ENCODE results near the gene PHACTR3.

PHACTR3 gene

DNA sequence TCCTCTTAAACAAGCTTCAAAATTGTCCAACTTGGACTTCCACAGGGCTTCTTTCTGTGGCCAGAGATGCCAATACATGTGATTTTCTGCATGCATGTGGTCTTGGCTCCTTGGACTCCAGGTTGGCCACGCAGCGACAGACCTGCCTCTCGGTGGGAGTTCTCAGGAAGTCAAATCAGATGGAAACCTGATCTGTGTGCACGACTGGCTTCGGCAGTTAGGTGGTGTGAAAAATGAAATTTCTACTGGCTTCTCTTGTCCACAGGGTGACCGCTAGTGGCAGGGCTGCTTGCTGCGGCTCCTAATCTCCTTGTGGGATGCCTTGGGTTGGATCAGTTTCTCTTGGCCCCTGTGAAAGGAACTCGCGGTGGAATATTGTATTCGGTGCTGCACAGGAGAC lies 57.3 kb downstream of the PHACTR3 start:
- no peak for TF ChIP-seq CTCF (IDR thresholded peaks at IDR 0.05)
- H3K9me3 ChIP-seq (ENCODE audit: control insufficient read depth, low read length): peaks cover 3% of the 10 kb centered on the region
- no peaks in the 10 kb centered on the region for H3K27me3 ChIP-seq (ENCODE audit: control insufficient read depth, insufficient read depth, low read length)
- no peak overlapping the region for H3K9ac ChIP-seq
- H3K79me2 ChIP-seq: no peaks in the 10 kb centered on the region
- H3K4me3 ChIP-seq (ENCODE audit: low read depth, low read length): no peak overlapping the region
- no peaks in the 10 kb centered on the region for H3K36me3 ChIP-seq (ENCODE audit: control insufficient read depth, insufficient read depth, low read length)
- no peak overlapping the region for H2AFZ ChIP-seq
- H3K4me2 ChIP-seq (ENCODE audit: low read length): no peak overlapping the region
- H3K27ac ChIP-seq: no peak overlapping the region
- no peaks in the 10 kb centered on the region for H3K4me1 ChIP-seq

GRCh38 chr20:59662161-59662560 lies 57.8 kb downstream of the PHACTR3 start:
- no peak overlapping the region for H3K4me3 ChIP-seq (ENCODE audit: low read depth, low read length)
- no peaks in the 10 kb centered on the region for H3K4me1 ChIP-seq
- no peaks in the 10 kb centered on the region for H3K27me3 ChIP-seq (ENCODE audit: control insufficient read depth, insufficient read depth, low read length)
- no peak overlapping the region for H3K27ac ChIP-seq
- no peaks in the 10 kb centered on the region for H3K79me2 ChIP-seq
- H2AFZ ChIP-seq: no peak overlapping the region
- H3K9me3 ChIP-seq (ENCODE audit: control insufficient read depth, low read length): peaks cover 3% of the 10 kb centered on the region
- H3K4me2 ChIP-seq (ENCODE audit: low read length): no peak overlapping the region
- H3K9ac ChIP-seq: no peak overlapping the region
- no peak for TF ChIP-seq CTCF (IDR thresholded peaks at IDR 0.05)
- H3K36me3 ChIP-seq (ENCODE audit: control insufficient read depth, insufficient read depth, low read length): no peaks in the 10 kb centered on the region

GRCh38 chr20:59662856-59663512 lies 58.6 kb downstream of the PHACTR3 start:
- H3K9me3 ChIP-seq (ENCODE audit: control insufficient read depth, low read length): peaks cover 3% of the 10 kb centered on the region
- no peak overlapping the region for H3K9ac ChIP-seq
- no peaks in the 10 kb centered on the region for H3K4me1 ChIP-seq
- H3K27ac ChIP-seq: no peak overlapping the region
- no peak overlapping the region for H2AFZ ChIP-seq
- H3K36me3 ChIP-seq (ENCODE audit: control insufficient read depth, insufficient read depth, low read length): no peaks in the 10 kb centered on the region
- H3K27me3 ChIP-seq (ENCODE audit: control insufficient read depth, insufficient read depth, low read length): no peaks in the 10 kb centered on the region
- H3K4me2 ChIP-seq (ENCODE audit: low read length): no peak overlapping the region
- no peak for TF ChIP-seq CTCF (IDR thresholded peaks at IDR 0.05)
- H3K4me3 ChIP-seq (ENCODE audit: low read depth, low read length): no peak overlapping the region
- no peaks in the 10 kb centered on the region for H3K79me2 ChIP-seq

DNA sequence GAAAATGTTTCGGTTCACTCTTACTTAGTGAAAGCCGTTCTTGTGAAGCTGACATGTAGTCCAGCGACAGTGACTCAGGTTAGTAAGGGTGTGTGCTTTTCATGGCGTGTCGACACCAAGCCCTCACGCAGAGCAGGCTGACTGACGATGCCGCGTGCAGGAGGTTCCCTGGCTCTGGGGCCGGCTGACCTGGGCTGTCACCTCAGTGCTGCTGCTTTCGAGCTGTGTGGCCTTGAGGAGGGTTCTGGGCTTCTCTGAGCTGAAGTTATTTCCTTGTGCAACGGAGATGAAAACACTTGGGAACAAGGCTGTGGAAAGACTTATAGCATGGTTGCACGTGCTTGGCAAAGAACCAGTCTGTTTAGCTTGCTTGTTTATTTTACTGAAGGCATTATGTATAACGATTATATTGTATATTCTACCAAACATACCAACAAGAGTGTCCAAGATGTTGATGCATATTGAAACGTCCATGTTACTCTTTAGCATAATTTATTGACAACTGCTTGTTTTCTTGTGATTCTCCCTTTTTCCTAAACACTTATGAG lies 59.2 kb downstream of the PHACTR3 start:
- Histone ChIP-seq H3K4me2 (ENCODE audit: low read length) (no peak overlapping the region), H3K4me3 (ENCODE audit: low read depth, low read length) (no peak overlapping the region), H3K4me1 (no peaks in the 10 kb centered on the region), H3K27me3 (ENCODE audit: control insufficient read depth, insufficient read depth, low read length) (no peaks in the 10 kb centered on the region), H3K9ac (no peak overlapping the region), H3K36me3 (ENCODE audit: control insufficient read depth, insufficient read depth, low read length) (no peaks in the 10 kb centered on the region), H3K9me3 (ENCODE audit: control insufficient read depth, low read length) (no peaks in the 10 kb centered on the region), H3K27ac (no peak overlapping the region), H2AFZ (no peak overlapping the region), H3K79me2 (no peaks in the 10 kb centered on the region)
- no peak for TF ChIP-seq CTCF (IDR thresholded peaks at IDR 0.05)

DNA sequence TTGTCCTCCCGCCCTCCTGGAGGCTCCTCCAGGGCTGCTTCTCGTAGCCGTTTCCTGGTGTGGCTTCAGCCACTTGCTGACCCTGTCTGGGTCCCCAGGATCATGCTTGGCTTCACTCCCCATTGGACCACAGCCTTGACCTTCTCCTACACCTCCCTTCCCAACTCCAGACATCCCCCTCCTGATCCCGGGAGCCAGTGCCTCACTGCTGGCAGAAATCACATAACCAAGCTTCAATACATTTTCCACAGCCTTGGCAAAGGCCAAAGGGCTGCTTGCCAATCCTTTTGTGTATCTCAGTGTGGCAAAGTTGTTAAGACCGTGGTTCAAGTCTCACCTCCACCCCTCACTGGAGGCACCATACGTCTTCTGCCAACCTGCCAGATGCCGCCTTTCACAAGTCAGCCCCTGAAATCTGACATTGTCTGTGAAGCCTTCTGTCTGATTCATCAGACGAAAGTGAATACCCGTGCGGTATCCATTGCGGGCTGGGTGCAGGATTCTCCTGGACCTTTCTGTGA lies 60.1 kb downstream of the PHACTR3 start:
- no peaks in the 10 kb centered on the region for H3K79me2 ChIP-seq
- H2AFZ ChIP-seq: no peak overlapping the region
- no peaks in the 10 kb centered on the region for H3K4me1 ChIP-seq
- H3K36me3 ChIP-seq (ENCODE audit: control insufficient read depth, insufficient read depth, low read length): no peaks in the 10 kb centered on the region
- TF ChIP-seq CTCF (IDR thresholded peaks at IDR 0.05): no peak
- no peak overlapping the region for H3K4me2 ChIP-seq (ENCODE audit: low read length)
- no peaks in the 10 kb centered on the region for H3K27me3 ChIP-seq (ENCODE audit: control insufficient read depth, insufficient read depth, low read length)
- H3K9ac ChIP-seq: no peak overlapping the region
- H3K27ac ChIP-seq: no peak overlapping the region
- H3K9me3 ChIP-seq (ENCODE audit: control insufficient read depth, low read length): no peaks in the 10 kb centered on the region
- H3K4me3 ChIP-seq (ENCODE audit: low read depth, low read length): no peak overlapping the region

Measured in parathyroid adenoma (tissue), 2 donors.